HCT116 (cell line): Measurements from ENCODE around the gene SCYGR1.

Experiments used
- EZH2 ChIP-seq: fragments of 200-600 bp; sonication (generic); IDR thresholded peaks from 2 replicates; pipeline ENCODE4 v1.6.1; 2017; ENCODE audit warnings: antibody characterized with exemption, mixed run types
- EZH2phosphoT487 ChIP-seq: fragments of 200-600 bp; IDR thresholded peaks from 2 replicates; pipeline ENCODE4 v1.6.1; 2018; ENCODE audit warnings: antibody characterized with exemption, borderline replicate concordance
- JUND ChIP-seq: IDR thresholded peaks from 2 replicates; pipeline ENCODE4 v1.6.1; 2012
- POLR2A ChIP-seq: IDR thresholded peaks from 2 replicates; pipeline ENCODE4 v1.7.0; 2011; ENCODE audit warnings: borderline replicate concordance; ENCODE audit not compliant: insufficient read depth, insufficient read length; ENCODE audit errors: extremely low read depth
- POLR2AphosphoS5 ChIP-seq: IDR thresholded peaks from 2 replicates; pipeline ENCODE4 v1.6.1; 2011; ENCODE audit warnings: mild to moderate bottlenecking, low read depth, low read length, moderate library complexity
- RAD21 ChIP-seq: IDR thresholded peaks from 2 replicates; pipeline ENCODE4 v1.6.1; 2012; ENCODE audit warnings: low read depth, mild to moderate bottlenecking
- SRF ChIP-seq: IDR thresholded peaks from 2 replicates; pipeline ENCODE4 v1.6.1; 2012; ENCODE audit warnings: low read depth
- YY1 ChIP-seq: IDR thresholded peaks from 2 replicates; pipeline ENCODE4 v1.6.1; 2011; ENCODE audit warnings: low read length, low read depth, moderate library complexity, mild to moderate bottlenecking; ENCODE audit not compliant: insufficient replicate concordance; ENCODE audit errors: extremely low read depth
- TF ChIP-seq, protein P1 (sequence below): IDR thresholded peaks from 2 replicates; pipeline ENCODE4 v1.6.1; 2012; ENCODE audit warnings: low read depth
- TF ChIP-seq, protein P2 (sequence below), 3 experiments: fragments of 200-600 bp in 1 of 3; sonication (generic) in 1 of 3; IDR thresholded peaks in 2 of 3; conservative IDR thresholded peaks in 1 of 3; 2 replicates each; pipeline ENCODE4 v1.5.1; 2012 to 2017; ENCODE audit warnings: low read depth in 2 of 3, low read length in 2 of 3, antibody characterized with exemption in 1 of 3, borderline replicate concordance in 1 of 3, control low read depth in 1 of 3, mild to moderate bottlenecking in 1 of 3, mixed read lengths in 1 of 3, mixed run types in 1 of 3, moderate library complexity in 1 of 3; ENCODE audit not compliant: insufficient read depth in 1 of 3
- TF ChIP-seq, protein P3 (sequence below): IDR thresholded peaks from 2 replicates; pipeline ENCODE4 v1.6.1; 2011; ENCODE audit warnings: mild to moderate bottlenecking, low read length, moderate library complexity; ENCODE audit not compliant: insufficient replicate concordance; ENCODE audit errors: extremely low read depth

DNA sequence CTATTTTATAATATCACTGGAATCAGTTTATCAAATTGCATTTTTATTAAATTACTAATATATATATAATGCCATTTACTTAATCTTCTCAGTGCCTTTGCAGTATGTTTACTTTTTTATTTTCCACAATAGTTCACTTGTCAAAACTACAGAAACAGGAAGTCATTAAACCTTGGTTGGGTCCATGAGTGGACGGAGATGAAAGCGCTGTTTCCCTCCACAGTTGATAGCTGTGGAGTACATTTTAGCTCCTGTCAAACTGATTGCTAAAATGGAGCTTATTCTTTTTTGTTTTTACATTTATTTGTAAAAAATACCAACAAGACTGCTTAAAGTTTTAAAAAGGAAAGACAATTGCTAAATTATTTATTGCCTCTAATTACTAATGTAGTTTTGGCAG is 43.5 kb downstream of the SCYGR1 start:
- TF ChIP-seq, protein P1, sequence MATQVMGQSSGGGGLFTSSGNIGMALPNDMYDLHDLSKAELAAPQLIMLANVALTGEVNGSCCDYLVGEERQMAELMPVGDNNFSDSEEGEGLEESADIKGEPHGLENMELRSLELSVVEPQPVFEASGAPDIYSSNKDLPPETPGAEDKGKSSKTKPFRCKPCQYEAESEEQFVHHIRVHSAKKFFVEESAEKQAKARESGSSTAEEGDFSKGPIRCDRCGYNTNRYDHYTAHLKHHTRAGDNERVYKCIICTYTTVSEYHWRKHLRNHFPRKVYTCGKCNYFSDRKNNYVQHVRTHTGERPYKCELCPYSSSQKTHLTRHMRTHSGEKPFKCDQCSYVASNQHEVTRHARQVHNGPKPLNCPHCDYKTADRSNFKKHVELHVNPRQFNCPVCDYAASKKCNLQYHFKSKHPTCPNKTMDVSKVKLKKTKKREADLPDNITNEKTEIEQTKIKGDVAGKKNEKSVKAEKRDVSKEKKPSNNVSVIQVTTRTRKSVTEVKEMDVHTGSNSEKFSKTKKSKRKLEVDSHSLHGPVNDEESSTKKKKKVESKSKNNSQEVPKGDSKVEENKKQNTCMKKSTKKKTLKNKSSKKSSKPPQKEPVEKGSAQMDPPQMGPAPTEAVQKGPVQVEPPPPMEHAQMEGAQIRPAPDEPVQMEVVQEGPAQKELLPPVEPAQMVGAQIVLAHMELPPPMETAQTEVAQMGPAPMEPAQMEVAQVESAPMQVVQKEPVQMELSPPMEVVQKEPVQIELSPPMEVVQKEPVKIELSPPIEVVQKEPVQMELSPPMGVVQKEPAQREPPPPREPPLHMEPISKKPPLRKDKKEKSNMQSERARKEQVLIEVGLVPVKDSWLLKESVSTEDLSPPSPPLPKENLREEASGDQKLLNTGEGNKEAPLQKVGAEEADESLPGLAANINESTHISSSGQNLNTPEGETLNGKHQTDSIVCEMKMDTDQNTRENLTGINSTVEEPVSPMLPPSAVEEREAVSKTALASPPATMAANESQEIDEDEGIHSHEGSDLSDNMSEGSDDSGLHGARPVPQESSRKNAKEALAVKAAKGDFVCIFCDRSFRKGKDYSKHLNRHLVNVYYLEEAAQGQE: no peak
- TF ChIP-seq, protein P2, sequence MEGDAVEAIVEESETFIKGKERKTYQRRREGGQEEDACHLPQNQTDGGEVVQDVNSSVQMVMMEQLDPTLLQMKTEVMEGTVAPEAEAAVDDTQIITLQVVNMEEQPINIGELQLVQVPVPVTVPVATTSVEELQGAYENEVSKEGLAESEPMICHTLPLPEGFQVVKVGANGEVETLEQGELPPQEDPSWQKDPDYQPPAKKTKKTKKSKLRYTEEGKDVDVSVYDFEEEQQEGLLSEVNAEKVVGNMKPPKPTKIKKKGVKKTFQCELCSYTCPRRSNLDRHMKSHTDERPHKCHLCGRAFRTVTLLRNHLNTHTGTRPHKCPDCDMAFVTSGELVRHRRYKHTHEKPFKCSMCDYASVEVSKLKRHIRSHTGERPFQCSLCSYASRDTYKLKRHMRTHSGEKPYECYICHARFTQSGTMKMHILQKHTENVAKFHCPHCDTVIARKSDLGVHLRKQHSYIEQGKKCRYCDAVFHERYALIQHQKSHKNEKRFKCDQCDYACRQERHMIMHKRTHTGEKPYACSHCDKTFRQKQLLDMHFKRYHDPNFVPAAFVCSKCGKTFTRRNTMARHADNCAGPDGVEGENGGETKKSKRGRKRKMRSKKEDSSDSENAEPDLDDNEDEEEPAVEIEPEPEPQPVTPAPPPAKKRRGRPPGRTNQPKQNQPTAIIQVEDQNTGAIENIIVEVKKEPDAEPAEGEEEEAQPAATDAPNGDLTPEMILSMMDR (IDR thresholded peaks at IDR 0.05 in 2 of 3, conservative IDR thresholded peaks at IDR 0.05 in 1 of 3; ENCODE audit: borderline replicate concordance in 1 of 3, insufficient read depth in 1 of 3, low read depth in 2 of 3, low read length in 2 of 3): no peak
- TF ChIP-seq POLR2AphosphoS5: no peak
- TF ChIP-seq EZH2: no peak
- TF ChIP-seq, protein P3, sequence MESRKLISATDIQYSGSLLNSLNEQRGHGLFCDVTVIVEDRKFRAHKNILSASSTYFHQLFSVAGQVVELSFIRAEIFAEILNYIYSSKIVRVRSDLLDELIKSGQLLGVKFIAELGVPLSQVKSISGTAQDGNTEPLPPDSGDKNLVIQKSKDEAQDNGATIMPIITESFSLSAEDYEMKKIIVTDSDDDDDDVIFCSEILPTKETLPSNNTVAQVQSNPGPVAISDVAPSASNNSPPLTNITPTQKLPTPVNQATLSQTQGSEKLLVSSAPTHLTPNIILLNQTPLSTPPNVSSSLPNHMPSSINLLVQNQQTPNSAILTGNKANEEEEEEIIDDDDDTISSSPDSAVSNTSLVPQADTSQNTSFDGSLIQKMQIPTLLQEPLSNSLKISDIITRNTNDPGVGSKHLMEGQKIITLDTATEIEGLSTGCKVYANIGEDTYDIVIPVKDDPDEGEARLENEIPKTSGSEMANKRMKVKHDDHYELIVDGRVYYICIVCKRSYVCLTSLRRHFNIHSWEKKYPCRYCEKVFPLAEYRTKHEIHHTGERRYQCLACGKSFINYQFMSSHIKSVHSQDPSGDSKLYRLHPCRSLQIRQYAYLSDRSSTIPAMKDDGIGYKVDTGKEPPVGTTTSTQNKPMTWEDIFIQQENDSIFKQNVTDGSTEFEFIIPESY: no peak
- no peak for TF ChIP-seq YY1
- no peak for TF ChIP-seq JUND
- no peak for TF ChIP-seq RAD21
- no peak for TF ChIP-seq POLR2A
- TF ChIP-seq EZH2phosphoT487: no peak
- TF ChIP-seq SRF: no peak
